Effector memory CD4-positive, alpha-beta T cell (primary cell): ENCODE results near the gene PTPRN2.
"Not testable (repeated sequence)": the region's sequence is repeated elsewhere in the genome, so short reads cannot be mapped to it uniquely, and the experiment has no call there.

Source experiments
- DNase-seq, 3 donors: peaks; one replicate each; pipeline ENCODE4 v3.0.0-alpha.2; 2020
- H3K27ac ChIP-seq: 2 replicates; pipeline ENCODE4 v1.7.0; 2013; ENCODE audit warnings: mild to moderate bottlenecking, low read length, moderate library complexity; ENCODE audit not compliant: insufficient read depth, poor library complexity, severe bottlenecking
- H3K27me3 ChIP-seq: replicated peaks from 2 replicates; pipeline ENCODE4 v1.7.0; 2013; ENCODE audit warnings: mild to moderate bottlenecking, low read length; ENCODE audit not compliant: insufficient read depth, control insufficient read depth, poor library complexity, severe bottlenecking
- H3K36me3 ChIP-seq: 2 replicates; pipeline ENCODE4 v1.7.0; 2013; ENCODE audit warnings: mild to moderate bottlenecking, low read length, moderate library complexity; ENCODE audit not compliant: control insufficient read depth, insufficient read depth
- H3K4me1 ChIP-seq: 2 replicates; pipeline ENCODE4 v1.7.0; 2013; ENCODE audit warnings: low read length, mild to moderate bottlenecking; ENCODE audit not compliant: control insufficient read depth, insufficient read depth, poor library complexity, severe bottlenecking
- H3K4me3 ChIP-seq: 2 replicates; pipeline ENCODE4 v1.7.0; 2013; ENCODE audit warnings: low read length, low read depth, mild to moderate bottlenecking; ENCODE audit not compliant: insufficient read depth, poor library complexity, severe bottlenecking
- H3K9me3 ChIP-seq: 2 replicates; pipeline ENCODE4 v1.7.0; 2013; ENCODE audit warnings: mild to moderate bottlenecking, low read length, moderate library complexity; ENCODE audit not compliant: control insufficient read depth

The PTPRN2 gene

DNA sequence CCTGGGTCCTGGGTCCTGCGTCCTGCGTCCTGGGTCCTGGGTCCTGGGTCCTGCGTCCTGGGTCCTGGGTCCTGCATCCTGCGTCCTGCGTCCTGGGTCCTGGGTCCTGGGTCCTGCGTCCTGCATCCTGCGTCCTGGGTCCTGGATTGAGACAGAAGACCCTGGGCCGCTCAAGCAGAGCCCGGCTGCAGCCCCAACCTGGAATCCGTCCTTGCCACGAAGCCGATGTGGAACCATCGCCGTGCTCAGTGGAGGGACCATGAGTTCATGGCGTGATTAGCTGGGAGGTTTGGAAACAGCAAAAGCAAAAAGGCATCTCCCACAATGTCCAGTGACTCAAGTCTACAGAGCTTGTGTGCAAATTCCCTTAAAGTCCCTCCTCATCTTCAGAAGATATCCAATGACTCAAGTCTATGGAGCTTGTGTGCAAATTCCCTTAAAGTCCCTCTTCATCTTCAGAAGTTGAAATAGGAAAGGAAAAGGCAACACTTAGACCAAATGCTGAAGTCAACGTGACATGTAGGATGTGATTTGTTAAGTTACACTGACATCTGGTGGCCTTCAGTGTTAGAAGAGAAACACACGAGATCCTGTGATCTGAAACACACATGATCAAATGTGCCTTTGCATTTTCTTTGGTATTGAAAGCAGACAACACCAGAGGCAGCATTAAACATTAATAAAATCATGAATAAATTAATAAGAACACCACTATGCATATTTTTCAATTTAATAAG is 179.9 kb downstream of the PTPRN2 start:
- Histone ChIP-seq H3K27me3 (no peaks in the 10 kb centered on the region), H3K4me3 (no peak overlapping the region), H3K36me3 (no peaks in the 10 kb centered on the region), H3K4me1 (no peaks in the 10 kb centered on the region), H3K9me3 (no peaks in the 10 kb centered on the region), H3K27ac (no peak overlapping the region)
- no peak for DNase-seq

DNA sequence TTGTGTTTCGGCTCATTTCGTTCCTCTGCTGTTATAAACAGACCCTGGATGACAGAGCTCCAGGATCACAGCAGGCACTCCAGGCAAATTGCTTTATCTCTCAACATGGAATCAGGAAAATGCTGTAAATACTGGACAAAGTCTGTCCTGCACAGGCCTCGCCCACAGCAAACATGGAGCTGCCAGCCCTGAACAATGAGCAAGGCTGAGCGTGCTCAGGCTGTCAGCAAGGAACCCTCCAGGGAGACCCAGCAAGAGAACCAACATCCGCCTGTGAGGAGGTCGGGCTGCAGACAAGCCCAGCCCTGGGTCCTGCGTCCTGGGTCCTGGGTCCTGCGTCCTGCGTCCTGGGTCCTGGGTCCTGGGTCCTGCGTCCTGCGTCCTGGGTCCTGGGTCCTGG is 180.8 kb downstream of the PTPRN2 start:
- H3K27me3 ChIP-seq, result no peaks in the 10 kb centered on the region
- H3K36me3 ChIP-seq, result no peaks in the 10 kb centered on the region
- H3K27ac ChIP-seq, result no peak overlapping the region
- H3K4me3 ChIP-seq, result no peak overlapping the region
- no peaks in the 10 kb centered on the region for H3K9me3 ChIP-seq
- H3K4me1 ChIP-seq, result no peaks in the 10 kb centered on the region
- no peak for DNase-seq

DNA sequence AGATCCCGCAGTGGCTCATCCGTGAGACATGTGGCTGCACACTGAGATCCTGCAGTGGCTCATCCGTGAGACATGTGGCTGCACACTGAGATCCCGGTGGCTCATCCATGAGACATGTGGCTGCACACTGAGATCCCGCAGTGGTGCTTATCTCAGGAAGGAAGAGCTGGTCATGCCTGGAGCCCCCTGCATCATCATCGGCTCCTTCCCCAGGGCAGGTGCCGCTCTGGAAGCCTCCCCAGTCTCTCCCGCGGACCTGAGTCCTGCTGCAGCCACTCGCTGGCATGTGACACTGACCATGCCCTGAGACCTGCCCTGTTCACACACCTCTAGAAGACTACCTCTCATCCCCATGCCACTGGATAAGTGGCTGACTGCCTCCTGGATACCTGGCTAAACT is 181.3 kb downstream of the PTPRN2 start:
- H3K4me3 ChIP-seq, result no peak overlapping the region
- no peak for DNase-seq
- no peak overlapping the region for H3K27ac ChIP-seq
- no peaks in the 10 kb centered on the region for H3K4me1 ChIP-seq
- no peaks in the 10 kb centered on the region for H3K36me3 ChIP-seq
- H3K27me3 ChIP-seq, result no peaks in the 10 kb centered on the region
- no peaks in the 10 kb centered on the region for H3K9me3 ChIP-seq

DNA sequence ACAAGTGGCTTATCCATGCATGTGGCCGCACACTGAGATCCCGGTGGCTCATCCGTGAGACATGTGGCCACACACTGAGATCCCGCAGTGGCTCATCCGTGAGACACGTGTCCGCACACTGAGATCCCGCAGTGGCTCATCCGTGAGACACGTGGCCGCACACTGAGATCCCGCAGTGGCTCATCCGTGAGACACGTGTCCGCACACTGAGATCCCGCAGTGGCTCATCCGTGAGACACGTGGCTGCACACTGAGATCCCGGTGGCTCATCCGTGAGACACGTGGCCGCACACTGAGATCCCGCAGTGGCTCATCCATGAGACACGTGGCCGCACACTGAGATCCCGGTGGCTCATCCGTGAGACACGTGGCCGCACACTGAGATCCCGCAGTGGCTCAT is 181.9 kb downstream of the PTPRN2 start:
- not testable (repeated sequence) for DNase-seq, H3K9me3 ChIP-seq, H3K27ac ChIP-seq, H3K36me3 ChIP-seq, H3K27me3 ChIP-seq, H3K4me1 ChIP-seq, H3K4me3 ChIP-seq

DNA sequence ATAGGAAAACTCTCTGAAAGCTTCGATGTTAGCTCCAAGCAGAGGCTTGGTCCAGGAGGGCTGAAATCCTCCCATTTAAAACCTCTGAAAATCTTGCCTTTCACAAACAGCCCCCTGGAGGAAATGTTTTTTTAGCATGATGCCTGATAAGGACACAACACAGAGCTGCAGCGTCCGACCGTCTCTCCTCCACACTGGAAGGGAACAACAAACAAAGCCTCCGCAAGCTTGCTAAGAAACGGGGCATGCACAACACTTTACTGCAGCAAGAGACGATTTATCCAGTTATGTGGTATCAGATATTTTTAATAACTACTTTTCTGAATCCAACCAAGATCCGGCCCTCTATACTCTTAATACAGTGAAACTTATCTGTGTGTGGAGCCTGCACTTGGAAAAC is 182.3 kb downstream of the PTPRN2 start:
- H3K4me1 ChIP-seq, result no peaks in the 10 kb centered on the region
- H3K27ac ChIP-seq, result no peak overlapping the region
- H3K36me3 ChIP-seq, result no peaks in the 10 kb centered on the region
- no peaks in the 10 kb centered on the region for H3K9me3 ChIP-seq
- no peak overlapping the region for H3K4me3 ChIP-seq
- H3K27me3 ChIP-seq, result no peaks in the 10 kb centered on the region
- no peak for DNase-seq

DNA sequence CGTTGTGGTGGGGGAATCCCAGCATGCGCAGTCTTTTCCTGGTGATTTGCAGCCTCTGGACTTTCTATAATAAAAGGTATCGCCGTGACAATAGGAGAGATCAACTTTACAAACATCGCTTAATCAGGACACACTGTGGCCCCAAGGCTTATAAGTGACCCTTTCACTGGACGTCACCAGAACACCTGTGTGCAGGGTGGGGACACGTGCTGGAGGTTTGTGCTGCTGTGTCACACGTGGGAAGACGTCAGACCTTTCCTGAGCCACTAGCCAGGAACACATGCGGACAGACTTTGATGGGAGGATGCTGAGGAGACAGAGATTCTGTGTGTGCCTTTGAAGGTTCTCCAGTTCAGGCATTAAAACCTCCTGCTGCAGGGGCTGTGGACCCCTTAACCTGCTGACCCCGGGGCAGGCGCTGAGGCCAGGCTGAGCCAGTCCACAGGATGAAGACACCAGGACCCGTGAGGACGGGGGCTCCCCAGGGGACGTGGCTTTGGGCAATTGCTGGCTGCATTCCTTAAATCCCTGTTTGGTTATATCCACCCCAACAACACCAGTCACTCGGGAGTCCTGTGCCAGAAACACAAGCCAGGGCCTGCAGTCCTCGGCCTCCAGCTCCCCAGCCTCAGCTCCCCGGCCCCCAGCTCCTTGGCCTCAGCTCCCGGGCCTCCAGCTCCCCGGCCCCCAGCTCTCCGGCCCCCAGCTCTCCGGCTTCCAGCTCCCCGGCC is 183.4 kb downstream of the PTPRN2 start:
- Histone ChIP-seq H3K36me3 (no peaks in the 10 kb centered on the region), H3K4me3 (no peak overlapping the region), H3K27ac (no peak overlapping the region), H3K4me1 (no peaks in the 10 kb centered on the region), H3K27me3 (no peaks in the 10 kb centered on the region), H3K9me3 (no peaks in the 10 kb centered on the region)
- DNase-seq, result no peak

DNA sequence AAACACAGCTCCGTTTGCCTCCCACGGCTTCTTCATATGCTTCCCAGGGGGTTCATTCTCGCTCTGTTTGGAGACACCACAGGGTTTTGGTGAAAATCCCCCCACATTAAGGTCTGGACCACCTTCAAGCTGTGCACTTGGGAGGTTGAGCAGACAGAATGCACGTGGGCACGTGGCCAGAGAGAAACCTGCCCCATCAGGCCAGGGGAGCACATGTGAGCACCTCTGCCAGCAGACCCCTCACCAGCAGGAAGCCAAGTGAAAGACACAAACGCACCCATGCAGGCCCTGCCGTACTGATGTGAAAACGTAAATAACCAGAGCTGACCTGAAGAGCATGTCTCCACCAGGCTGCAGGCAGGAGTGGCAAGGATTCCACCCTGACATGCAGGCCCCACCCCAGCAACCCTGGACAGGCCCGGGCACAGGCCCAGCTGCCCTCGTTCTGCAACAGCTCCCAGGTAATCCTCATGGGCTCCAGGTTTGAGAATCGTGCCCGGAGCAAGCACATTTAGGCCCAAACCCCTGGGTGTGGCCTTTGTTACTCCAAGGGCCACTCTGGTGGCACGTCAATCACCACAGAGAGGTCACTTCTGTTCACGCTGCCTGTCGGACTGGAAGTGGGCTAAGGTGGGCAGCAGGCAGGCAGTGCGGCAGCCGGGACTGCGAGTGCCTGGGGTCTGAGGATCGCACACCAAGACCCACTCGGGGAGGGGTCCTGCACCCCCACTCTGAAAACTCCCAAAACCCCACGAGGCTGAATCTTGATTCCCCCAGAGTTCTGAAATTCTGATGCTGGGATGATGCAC is 184.4 kb downstream of the PTPRN2 start:
- H3K27ac ChIP-seq, result no peak overlapping the region
- no peaks in the 10 kb centered on the region for H3K36me3 ChIP-seq
- no peaks in the 10 kb centered on the region for H3K27me3 ChIP-seq
- H3K9me3 ChIP-seq, result no peaks in the 10 kb centered on the region
- no peaks in the 10 kb centered on the region for H3K4me1 ChIP-seq
- no peak overlapping the region for H3K4me3 ChIP-seq
- no peak for DNase-seq

DNA sequence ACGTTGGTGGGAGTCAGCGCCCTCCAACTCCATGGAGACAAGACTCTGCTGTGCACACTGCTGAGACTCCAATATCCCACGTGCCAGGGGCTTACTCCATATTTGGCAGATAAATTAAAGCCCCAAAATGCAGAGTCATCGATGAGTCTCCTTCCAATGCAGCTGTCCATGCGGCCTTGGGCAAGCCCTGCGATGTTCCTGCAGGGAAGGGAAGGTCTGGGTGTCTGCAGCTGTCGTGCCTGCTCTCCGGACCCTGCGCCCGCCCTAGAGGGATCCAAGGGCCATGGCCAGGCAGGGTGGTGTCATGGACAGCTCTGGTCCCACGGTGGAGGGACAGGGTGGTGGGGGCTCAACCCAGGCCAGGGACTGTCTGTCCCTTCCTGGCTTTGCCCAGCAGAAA is 185.2 kb downstream of the PTPRN2 start:
- no peaks in the 10 kb centered on the region for H3K9me3 ChIP-seq

DNA sequence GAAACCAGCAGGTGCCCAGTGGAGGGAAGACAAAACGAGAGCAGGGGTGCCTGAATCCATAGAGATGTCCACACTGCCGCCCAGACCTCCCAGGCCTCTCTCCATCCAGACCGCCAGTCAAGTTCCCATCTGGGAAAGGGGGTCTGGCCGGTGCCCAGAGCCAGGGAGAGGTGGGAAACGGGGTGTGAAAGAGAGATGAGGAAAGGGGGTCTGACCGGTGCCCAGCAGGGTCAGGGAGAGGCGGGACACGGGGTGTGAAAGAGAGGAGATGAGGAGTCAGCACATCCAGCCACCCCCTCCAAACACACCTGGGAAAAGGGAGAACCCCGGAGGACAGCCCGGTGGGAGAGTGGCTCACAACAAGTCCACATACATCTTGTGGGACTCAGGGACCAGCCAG is 185.8 kb downstream of the PTPRN2 start:
- Histone ChIP-seq H3K9me3 (no peaks in the 10 kb centered on the region), H3K4me1 (no peaks in the 10 kb centered on the region), H3K4me3 (no peak overlapping the region), H3K27ac (no peak overlapping the region), H3K36me3 (no peaks in the 10 kb centered on the region), H3K27me3 (no peaks in the 10 kb centered on the region)
- no peak for DNase-seq

More for the DNA sequence above, 185.2 kb downstream of the PTPRN2 start:
- no peaks in the 10 kb centered on the region for H3K27me3 ChIP-seq
- no peak overlapping the region for H3K4me3 ChIP-seq
- H3K27ac ChIP-seq, result no peak overlapping the region
- H3K36me3 ChIP-seq, result no peaks in the 10 kb centered on the region
- H3K4me1 ChIP-seq, result no peaks in the 10 kb centered on the region
- DNase-seq, result no peak

DNA sequence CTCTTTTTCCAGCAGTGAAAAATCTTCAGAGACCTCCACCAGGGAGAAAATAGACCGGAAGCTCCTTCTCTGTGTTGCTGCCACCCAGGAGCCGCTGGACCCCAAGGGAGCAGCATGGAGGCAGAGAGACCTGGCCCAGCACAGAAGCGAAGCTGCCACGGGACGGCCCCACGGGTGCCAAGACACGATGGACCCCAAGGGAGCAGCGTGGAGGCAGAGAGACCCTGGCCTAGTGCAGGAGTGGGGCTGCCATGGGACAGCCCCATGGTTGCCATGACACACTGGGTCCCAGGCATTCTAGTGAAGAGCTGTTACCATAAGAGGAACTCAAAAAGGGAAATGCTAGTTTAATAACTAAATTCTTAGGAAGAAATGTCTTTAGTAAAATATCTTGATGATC is 186.3 kb downstream of the PTPRN2 start:
- Histone ChIP-seq H3K4me3 (no peak overlapping the region), H3K36me3 (no peaks in the 10 kb centered on the region), H3K4me1 (no peaks in the 10 kb centered on the region), H3K9me3 (no peaks in the 10 kb centered on the region), H3K27me3 (no peaks in the 10 kb centered on the region), H3K27ac (no peak overlapping the region)
- no peak for DNase-seq
